ENCODE results near the gene RASGRF2.

The RASGRF2 gene

GRCh38 chr5:81137833-81138232 lies 177.7 kb downstream of the RASGRF2 start:
- TF ChIP-seq CTCF (IDR thresholded peaks at IDR 0.05) = no peak

GRCh38 chr5:81140441-81140840 lies 180.3 kb downstream of the RASGRF2 start:
- TF ChIP-seq CTCF (IDR thresholded peaks at IDR 0.05) = no peak

- no peak for TF ChIP-seq CTCF (IDR thresholded peaks at IDR 0.05)
Measured at GRCh38 chr5:81140943-81141342, 180.8 kb downstream of the RASGRF2 start.

- TF ChIP-seq CTCF (IDR thresholded peaks at IDR 0.05) = no peak
Measured at GRCh38 chr5:81142108-81142507, 181.9 kb downstream of the RASGRF2 start.

- no peak for TF ChIP-seq CTCF (IDR thresholded peaks at IDR 0.05)
Measured at GRCh38 chr5:81145329-81145935, 185.3 kb downstream of the RASGRF2 start.

GRCh38 chr5:81146031-81146430 lies 185.9 kb downstream of the RASGRF2 start:
- TF ChIP-seq CTCF (IDR thresholded peaks at IDR 0.05) = no peak

GRCh38 chr5:81147011-81147885 lies 187.1 kb downstream of the RASGRF2 start:
- no peak for TF ChIP-seq CTCF (IDR thresholded peaks at IDR 0.05)
